ENCODE data around the gene TP53I11. TPM values are rescaled to one million over a fixed set of nuclear protein-coding genes. Genes with fewer than 3 reads are reported as not detected.

Gene TP53I11
- total and polyA plus RNA-seq, 11 donors = 24.0 to 91.3 (median 39.4) TPM

DNA sequence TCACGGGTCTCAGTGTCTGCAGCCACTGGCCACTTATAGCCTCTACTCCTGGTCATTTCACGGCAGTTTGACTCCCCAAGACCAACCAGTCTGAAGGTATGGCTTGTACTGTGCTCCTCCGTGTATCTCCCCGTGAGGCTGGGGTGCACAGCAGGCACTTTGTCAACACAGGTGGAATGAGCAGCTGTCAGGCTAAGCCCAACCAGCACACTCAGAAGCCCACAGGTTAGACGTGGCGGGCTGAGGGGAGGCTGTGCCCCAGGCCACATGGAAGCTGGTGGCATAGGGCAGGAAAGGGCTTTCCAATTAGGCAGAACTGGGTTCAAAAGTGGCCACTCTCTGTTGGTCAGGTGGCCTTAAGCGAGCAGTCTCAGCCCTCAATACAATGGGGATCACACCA is 7.0 kb downstream of the TP53I11 start:
- peaks cover 3 to 93% (median 73%) of the 10 kb centered on the region in 12 donors for H3K4me1 ChIP-seq
- H3K27me3 ChIP-seq = no peaks in the 10 kb centered on the region
- H3K36me3 ChIP-seq = no peaks in the 10 kb centered on the region
- ATAC-seq (no peak), DNase-seq (no peak)
- peak overlapping the region in 2 of 12 donors; percentile 0 to 17 for H3K27ac ChIP-seq
- TF ChIP-seq CTCF (IDR thresholded peaks at IDR 0.05) (no peak), POLR2A (IDR thresholded peaks at IDR 0.05) (no peak)
- intact Hi-C loops (cut with DNase I) = loop anchor here in 1 of 10 donors (10.0 kb wide), 1 partner anchor 391 kb away; no protein-coding TSS in a partner anchor
- no peaks in the 10 kb centered on the region for H3K9me3 ChIP-seq
- 86 to 94% (median 89%) methylated on average over 7 of the region's 7 CpGs for WGBS, 4 donors
- H3K4me3 ChIP-seq = no peak overlapping the region

- peaks cover 3 to 93% (median 75%) of the 10 kb centered on the region in 12 donors for H3K4me1 ChIP-seq
- 80 to 83% (median 80%) methylated on average over 7 of the region's 7 CpGs for WGBS, 4 donors
- intact Hi-C loops (cut with DNase I) = loop anchor here in 1 of 10 donors (10.0 kb wide), 1 partner anchor 392 kb away; no protein-coding TSS in a partner anchor
- H3K27me3 ChIP-seq = no peaks in the 10 kb centered on the region
- no peaks in the 10 kb centered on the region for H3K9me3 ChIP-seq
- H3K36me3 ChIP-seq = no peaks in the 10 kb centered on the region
- DNase-seq (no peak), ATAC-seq (no peak)
- no peak for TF ChIP-seq CTCF (IDR thresholded peaks at IDR 0.05)
- TF ChIP-seq POLR2A (IDR thresholded peaks at IDR 0.05) = no peak
- H3K4me3 ChIP-seq = no peak overlapping the region
- peak overlapping the region in 3 of 12 donors; percentile 0 to 24 (median 17) for H3K27ac ChIP-seq
These were observed 7.6 kb downstream of the TP53I11 start for GRCh38 chr11:44943118-44943517.

GRCh38 chr11:44942029-44942955 is 8.4 kb downstream of the TP53I11 start:
- WGBS, 4 donors = 90 to 96% (median 95%) methylated on average over 10 of the region's 10 CpGs
- Histone ChIP-seq H3K36me3 (peaks cover 0 to 5% (median 0%) of the 10 kb centered on the region in 9 donors), H3K4me3 (no peak overlapping the region), H3K9me3 (no peaks in the 10 kb centered on the region), H3K27ac (peak overlapping the region in 2 of 12 donors; percentile 17 to 24), H3K4me1 (peaks cover 3 to 90% (median 68%) of the 10 kb centered on the region in 12 donors), H3K27me3 (no peaks in the 10 kb centered on the region)
- ATAC-seq = no peak
- intact Hi-C loops (cut with DNase I) = loop anchor here in 1 of 10 donors (10.0 kb wide), 1 partner anchor 393 kb away; no protein-coding TSS in a partner anchor
- TF ChIP-seq POLR2A (IDR thresholded peaks at IDR 0.05) (no peak), CTCF (IDR thresholded peaks at IDR 0.05) (no peak)
- DNase-seq = no peak
